Measurements from ENCODE around the gene KLHL14. TPM values are rescaled to one million over a fixed set of nuclear protein-coding genes. Genes with fewer than 3 reads are reported as not detected.

KLHL14 gene
- total RNA-seq, 1 experiment from 2014 or later: not detected

GRCh38 chr18:32804134-32804888, 31.5 kb upstream of the KLHL14 start:
- H3K36me3 ChIP-seq (ENCODE audit: control insufficient read depth in 1 of 2, insufficient read depth in 2 of 2, low read length in 2 of 2): no peaks in the 10 kb centered on the region
- POLR2A ChIA-PET: no interaction called here
- ATAC-seq (no peak), DNase-seq (ENCODE audit: low read depth, low spot score) (no peak)
- BruUV-seq (replicated peaks): no TSS peak
- intact Hi-C loops (cut with micrococcal nuclease): no loop called here
- CTCF ChIA-PET: no interaction called here
- no peak overlapping the region for H3K9ac ChIP-seq (ENCODE audit: low read length)
- no peaks in the 10 kb centered on the region for H4K20me1 ChIP-seq (ENCODE audit: insufficient read depth)
- TF ChIP-seq ZFX (IDR thresholded peaks at IDR 0.05) (no peak), ELF1 (IDR thresholded peaks at IDR 0.05; ENCODE audit: borderline replicate concordance, low read depth) (no peak), JUND (IDR thresholded peaks at IDR 0.05) (no peak), YY1 (IDR thresholded peaks at IDR 0.05; ENCODE audit: extremely low read depth, insufficient replicate concordance, low read depth, low read length) (no peak), POLR2AphosphoS5 (IDR thresholded peaks at IDR 0.05; ENCODE audit: low read depth, low read length) (no peak), ZNF274 (IDR thresholded peaks at IDR 0.05; ENCODE audit: low read depth, low read length) (no peak), CBX3 (IDR thresholded peaks at IDR 0.05; ENCODE audit: low read depth) (no peak), RAD21 (IDR thresholded peaks at IDR 0.05; ENCODE audit: low read depth) (no peak), SP1 (IDR thresholded peaks at IDR 0.05; ENCODE audit: low read depth) (no peak), EZH2 (IDR thresholded peaks at IDR 0.05) (no peak), SRF (IDR thresholded peaks at IDR 0.05; ENCODE audit: low read depth) (no peak), FOSL1 (IDR thresholded peaks at IDR 0.05; ENCODE audit: low read depth) (no peak)
- TF ChIP-seq, protein P1, sequence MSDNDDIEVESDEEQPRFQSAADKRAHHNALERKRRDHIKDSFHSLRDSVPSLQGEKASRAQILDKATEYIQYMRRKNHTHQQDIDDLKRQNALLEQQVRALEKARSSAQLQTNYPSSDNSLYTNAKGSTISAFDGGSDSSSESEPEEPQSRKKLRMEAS (IDR thresholded peaks at IDR 0.05): no peak
- TF ChIP-seq, protein P2, sequence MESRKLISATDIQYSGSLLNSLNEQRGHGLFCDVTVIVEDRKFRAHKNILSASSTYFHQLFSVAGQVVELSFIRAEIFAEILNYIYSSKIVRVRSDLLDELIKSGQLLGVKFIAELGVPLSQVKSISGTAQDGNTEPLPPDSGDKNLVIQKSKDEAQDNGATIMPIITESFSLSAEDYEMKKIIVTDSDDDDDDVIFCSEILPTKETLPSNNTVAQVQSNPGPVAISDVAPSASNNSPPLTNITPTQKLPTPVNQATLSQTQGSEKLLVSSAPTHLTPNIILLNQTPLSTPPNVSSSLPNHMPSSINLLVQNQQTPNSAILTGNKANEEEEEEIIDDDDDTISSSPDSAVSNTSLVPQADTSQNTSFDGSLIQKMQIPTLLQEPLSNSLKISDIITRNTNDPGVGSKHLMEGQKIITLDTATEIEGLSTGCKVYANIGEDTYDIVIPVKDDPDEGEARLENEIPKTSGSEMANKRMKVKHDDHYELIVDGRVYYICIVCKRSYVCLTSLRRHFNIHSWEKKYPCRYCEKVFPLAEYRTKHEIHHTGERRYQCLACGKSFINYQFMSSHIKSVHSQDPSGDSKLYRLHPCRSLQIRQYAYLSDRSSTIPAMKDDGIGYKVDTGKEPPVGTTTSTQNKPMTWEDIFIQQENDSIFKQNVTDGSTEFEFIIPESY (IDR thresholded peaks at IDR 0.05; ENCODE audit: extremely low read depth, insufficient replicate concordance, low read length): no peak
- RAD21 ChIA-PET (ENCODE audit: low non-redundant PET in 1 of 2, low total read pairs in 2 of 2, uncharacterized antibody in 2 of 2, unreplicated experiment in 2 of 2): no interaction called here
- H3K79me2 ChIP-seq (ENCODE audit: insufficient read depth, low read length): no peaks in the 10 kb centered on the region
- no peaks in the 10 kb centered on the region; the same call in 1 of the 2 replicates for H3K27me3 ChIP-seq (ENCODE audit: insufficient read depth, low read length)
- H3K4me1 ChIP-seq (ENCODE audit: control insufficient read depth in 1 of 2, insufficient read depth in 2 of 2, low read length in 2 of 2): no peaks in the 10 kb centered on the region
- no peak overlapping the region for H2AFZ ChIP-seq (ENCODE audit: low read depth, low read length, poor library complexity, severe bottlenecking)
- H3K27ac ChIP-seq (ENCODE audit: low read depth, low read length): no peak overlapping the region
- no peak overlapping the region for H3K4me3 ChIP-seq (replicated peaks in 1 of 2; ENCODE audit: low read depth in 1 of 2, low read length in 2 of 2)
- no peaks in the 10 kb centered on the region for H3K9me2 ChIP-seq (ENCODE audit: insufficient read depth)
- no peak overlapping the region for H3K4me2 ChIP-seq (ENCODE audit: low read length)
- H3K9me3 ChIP-seq (ENCODE audit: control insufficient read depth in 1 of 2, insufficient read depth in 1 of 2, low read depth in 1 of 2, low read length in 2 of 2): 0 out of 4 replicates have a peak, but pooled peaks cover 0 to 3% of the 10 kb centered on the region in 2 experiments
